SK-N-MC (cell line): ENCODE results near the gene DACT3.

Experiments used
- DNase-seq: peaks from one replicate; pipeline ENCODE4 v3.0.0-alpha.2; 2011; ENCODE audit warnings: low read depth, low spot score
- H3K27ac ChIP-seq: fragments of 200-600 bp; sonication (generic); 2 replicates; pipeline ENCODE4 v1.5.1; 2016; ENCODE audit warnings: mixed run types
- H3K36me3 ChIP-seq: fragments of 200-600 bp; sonication (generic); 2 replicates; pipeline ENCODE4 v1.6.1; 2017; ENCODE audit warnings: antibody characterized with exemption, low read length, mixed read lengths; ENCODE audit not compliant: insufficient read depth
- H3K4me3 ChIP-seq: fragments of 200-600 bp; sonication (generic); 2 replicates; pipeline ENCODE4 v1.5.1; 2016
- H3K9ac ChIP-seq: fragments of 200-600 bp; sonication (generic); 2 replicates; pipeline ENCODE4 v1.8.0; 2017; ENCODE audit warnings: mixed run types, mixed read lengths; ENCODE audit not compliant: insufficient read length
- H3K9me3 ChIP-seq: fragments of 200-600 bp; sonication (generic); 2 replicates; pipeline ENCODE4 v1.6.1; 2017; ENCODE audit warnings: low read depth, mild to moderate bottlenecking, antibody characterized with exemption, low read length, moderate library complexity, mixed read lengths
- EZH2 ChIP-seq: fragments of 200-600 bp; sonication (generic); IDR thresholded peaks from one replicate; pipeline ENCODE4 v1.6.1; 2017; ENCODE audit warnings: antibody characterized with exemption
- FOXP2 ChIP-seq: optimal IDR thresholded peaks from 2 replicates; pipeline ENCODE3; 2011; ENCODE audit warnings: mild to moderate bottlenecking, moderate library complexity; ENCODE audit not compliant: insufficient read depth; ENCODE audit errors: extremely low read length, control extremely low read depth
- POLR2AphosphoS5 ChIP-seq: IDR thresholded peaks from 2 replicates; pipeline ENCODE4 v1.6.1; 2012; ENCODE audit warnings: mild to moderate bottlenecking, low read depth, low read length, borderline replicate concordance

The DACT3 gene

DNA sequence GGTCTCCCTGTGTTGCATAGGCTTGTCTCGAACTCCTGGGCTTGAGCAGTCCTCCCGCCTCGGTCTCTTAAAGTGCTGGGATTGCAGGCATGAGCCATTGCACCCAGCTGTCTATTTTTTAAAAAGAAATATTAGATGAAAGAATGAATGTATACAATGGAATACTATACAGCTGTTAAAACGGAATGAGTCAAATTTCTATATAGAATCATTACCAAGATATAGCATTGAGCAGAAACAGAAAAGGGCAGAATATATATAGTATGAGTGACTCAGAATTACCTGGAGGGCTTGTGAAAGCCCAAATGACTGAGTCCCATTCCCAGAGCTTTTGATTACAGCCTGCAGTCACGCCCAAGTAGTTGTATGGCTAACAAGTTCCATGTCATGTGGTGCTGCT, 4.4 kb downstream of the DACT3 start:
- H3K9ac ChIP-seq: no peak overlapping the region
- H3K9me3 ChIP-seq: no peaks in the 10 kb centered on the region
- H3K27ac ChIP-seq: no peak overlapping the region
- H3K4me3 ChIP-seq: no peak overlapping the region
- DNase-seq: no peak
- TF ChIP-seq EZH2 (no peak), POLR2AphosphoS5 (no peak), FOXP2 (no peak)
- H3K36me3 ChIP-seq: no peaks in the 10 kb centered on the region

GRCh38 chr19:46654621-46655152, 6.3 kb downstream of the DACT3 start:
- Histone ChIP-seq H3K27ac (no peak overlapping the region), H3K9me3 (no peaks in the 10 kb centered on the region), H3K36me3 (no peaks in the 10 kb centered on the region), H3K9ac (no peak overlapping the region), H3K4me3 (no peak overlapping the region)
- DNase-seq: no peak
- no peak for TF ChIP-seq EZH2
- TF ChIP-seq POLR2AphosphoS5: no peak
- no peak for TF ChIP-seq FOXP2

- DNase-seq: no peak
- Histone ChIP-seq H3K9ac (no peak overlapping the region), H3K27ac (no peak overlapping the region), H3K36me3 (no peaks in the 10 kb centered on the region), H3K4me3 (no peak overlapping the region), H3K9me3 (no peaks in the 10 kb centered on the region)
- TF ChIP-seq FOXP2 (no peak), EZH2 (no peak), POLR2AphosphoS5 (no peak)
Observed at GRCh38 chr19:46650445-46650844, 10.5 kb downstream of the DACT3 start.

- Histone ChIP-seq H3K36me3 (no peaks in the 10 kb centered on the region), H3K9me3 (no peaks in the 10 kb centered on the region), H3K9ac (no peak overlapping the region), H3K4me3 (no peak overlapping the region), H3K27ac (no peak overlapping the region)
- TF ChIP-seq POLR2AphosphoS5 (no peak), FOXP2 (no peak), EZH2 (no peak)
- no peak for DNase-seq
Observed at GRCh38 chr19:46648961-46649960, 11.7 kb downstream of the DACT3 start.

DNA sequence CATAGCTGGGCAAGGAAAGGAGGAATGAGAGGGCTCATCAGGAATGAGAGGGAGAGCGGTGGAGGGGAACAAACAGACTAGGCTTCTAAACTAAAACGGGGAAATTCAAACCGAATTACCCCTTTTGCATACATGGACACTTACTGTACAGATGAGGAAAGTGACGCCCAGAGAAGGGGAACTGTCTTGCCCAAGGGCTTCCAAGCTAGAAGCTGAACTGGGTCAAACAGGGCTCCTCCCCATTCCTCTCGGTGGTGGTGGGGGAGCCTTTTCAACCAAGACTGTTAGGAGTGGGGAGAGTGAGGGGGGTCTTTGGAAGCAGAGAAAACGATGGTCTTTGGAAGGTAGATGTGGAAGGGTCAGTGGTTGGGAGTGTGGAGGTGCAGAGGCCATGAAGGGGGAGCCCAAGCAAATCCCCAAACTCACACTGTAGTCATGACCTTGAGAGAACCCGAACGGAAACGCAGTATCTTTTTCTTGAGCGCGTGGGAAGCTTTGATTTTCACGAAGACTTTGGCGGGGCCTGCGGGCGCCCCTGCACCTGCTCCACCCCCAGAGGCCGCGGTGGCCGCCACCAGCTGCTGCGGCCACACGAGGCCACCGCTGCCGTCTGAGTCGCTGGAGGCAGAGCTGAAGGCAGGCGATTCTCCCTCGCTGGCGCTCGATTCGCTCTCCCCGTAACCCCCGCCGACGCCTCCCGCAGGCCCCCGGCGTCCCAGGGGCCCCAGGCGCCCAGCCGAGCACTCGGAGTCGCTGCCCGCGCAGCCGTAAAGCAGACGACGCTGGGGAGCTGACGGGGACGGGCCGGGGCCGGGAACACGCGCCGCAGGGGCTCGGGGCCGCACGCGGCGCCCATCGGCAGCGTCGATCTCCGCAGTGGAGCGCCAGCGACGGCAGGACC, 12.7 kb downstream of the DACT3 start:
- DNase-seq: no peak
- H3K27ac ChIP-seq: no peak overlapping the region
- H3K9me3 ChIP-seq: no peaks in the 10 kb centered on the region
- H3K9ac ChIP-seq: no peak overlapping the region
- no peaks in the 10 kb centered on the region for H3K36me3 ChIP-seq
- TF ChIP-seq EZH2: no peak
- TF ChIP-seq POLR2AphosphoS5: no peak
- no peak for TF ChIP-seq FOXP2
- no peak overlapping the region for H3K4me3 ChIP-seq

DNA sequence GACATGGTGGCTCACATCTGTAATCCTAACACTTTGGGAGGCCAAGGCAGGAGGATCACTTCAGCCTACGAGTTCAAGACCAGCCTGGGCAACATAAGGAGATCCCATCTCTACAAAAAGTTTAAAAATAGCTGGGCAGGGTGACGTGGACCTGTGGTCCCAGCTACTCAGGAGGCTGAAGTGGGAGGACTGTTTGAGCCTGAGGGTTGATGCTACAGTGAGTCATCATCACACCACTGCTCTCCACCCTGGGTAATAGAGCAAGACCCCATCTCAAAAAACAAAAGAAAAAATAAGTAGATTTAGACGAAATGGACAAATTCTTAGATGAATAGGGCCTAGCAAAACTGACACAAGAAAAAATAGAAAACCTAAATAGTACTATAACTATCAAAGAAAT, 14.6 kb downstream of the DACT3 start:
- no peaks in the 10 kb centered on the region for H3K9me3 ChIP-seq
- no peak for TF ChIP-seq POLR2AphosphoS5
- TF ChIP-seq FOXP2: no peak
- no peak for TF ChIP-seq EZH2
- no peak for DNase-seq

DNA sequence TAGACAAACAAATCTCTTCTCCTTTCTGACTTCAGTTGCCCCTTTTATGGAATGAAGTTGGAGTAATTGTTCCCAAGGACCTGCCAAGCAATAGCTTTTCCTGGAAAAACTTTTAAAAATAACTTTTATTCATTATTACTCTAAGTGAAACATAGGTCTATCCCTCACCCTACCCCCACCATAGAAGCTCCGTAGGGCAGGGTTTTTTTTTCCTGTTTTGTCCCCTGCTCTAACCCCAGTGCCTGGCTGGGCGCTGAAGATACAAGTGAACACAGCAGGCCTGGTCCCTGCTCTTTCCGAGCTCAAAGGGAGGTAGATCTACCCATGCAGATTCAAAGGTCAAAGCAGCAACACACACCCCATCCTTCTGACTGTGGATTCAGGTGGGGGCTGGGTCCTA, 16.3 kb downstream of the DACT3 start:
- no peaks in the 10 kb centered on the region for H3K9me3 ChIP-seq
- no peaks in the 10 kb centered on the region for H3K36me3 ChIP-seq
- DNase-seq: no peak
- H3K27ac ChIP-seq: no peak overlapping the region
- no peak overlapping the region for H3K4me3 ChIP-seq
- TF ChIP-seq EZH2 (no peak), FOXP2 (no peak), POLR2AphosphoS5 (no peak)
- no peak overlapping the region for H3K9ac ChIP-seq

More for the DNA sequence above, 14.6 kb downstream of the DACT3 start:
- Histone ChIP-seq H3K9ac (no peak overlapping the region), H3K4me3 (no peak overlapping the region), H3K27ac (no peak overlapping the region), H3K36me3 (no peaks in the 10 kb centered on the region)

GRCh38 chr19:46640656-46641055, 20.3 kb downstream of the DACT3 start:
- TF ChIP-seq FOXP2 (no peak), POLR2AphosphoS5 (no peak)
- Histone ChIP-seq H3K9ac (no peak overlapping the region), H3K36me3 (no peaks in the 10 kb centered on the region), H3K4me3 (no peak overlapping the region), H3K27ac (no peak overlapping the region), H3K9me3 (no peaks in the 10 kb centered on the region)
- DNase-seq: no peak
